ENCODE results near the gene PLD5. TPM values are rescaled to one million over a fixed set of nuclear protein-coding genes. Genes with fewer than 3 reads are reported as not detected.
A peak's percentile ranks its signal among the peaks of the same experiment; 100 is the strongest.
"Not testable (repeated sequence)": the region's sequence is repeated elsewhere in the genome, so short reads cannot be mapped to it uniquely, and the experiment has no call there.

The PLD5 gene
- total RNA-seq, 1 experiment from 2014 or later = 0.11 TPM

DNA sequence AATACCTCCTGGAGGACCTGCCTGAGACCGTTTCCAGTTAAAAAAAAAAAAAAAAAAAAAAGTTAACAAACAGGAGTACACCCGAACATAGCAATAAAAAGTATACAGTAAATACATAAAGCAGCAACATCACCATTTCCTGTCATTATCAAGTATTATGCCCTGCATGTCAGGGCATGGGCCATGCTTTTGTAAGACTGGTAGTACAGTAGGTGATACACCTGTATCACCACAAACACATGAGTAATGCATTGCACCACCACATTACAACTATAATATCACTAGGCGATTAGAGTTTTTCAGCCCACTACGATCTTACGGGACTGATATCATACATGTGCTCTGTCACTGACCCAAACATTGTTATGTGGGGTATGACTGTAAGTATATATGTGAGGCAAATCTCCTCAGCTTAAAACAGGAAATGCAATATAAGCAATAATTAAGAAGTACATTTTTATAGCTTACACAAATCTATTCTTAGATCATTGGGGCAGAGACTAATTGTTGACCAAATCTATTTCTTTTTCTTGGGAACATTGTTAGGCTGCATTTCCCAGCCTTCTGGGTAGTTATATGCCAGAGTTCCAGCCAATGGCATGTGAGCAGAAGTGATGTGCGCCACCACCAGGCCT, 98.1 kb downstream of the PLD5 start:
- no peak for DNase-seq (ENCODE audit: low read depth)

- DNase-seq (ENCODE audit: low read depth) = peak; percentile 57
These were observed 99.3 kb downstream of the PLD5 start for GRCh38 chr1:242425232-242425631.

GRCh38 chr1:242416657-242417056, 107.8 kb downstream of the PLD5 start:
- no peak for DNase-seq (ENCODE audit: low read depth)

DNA sequence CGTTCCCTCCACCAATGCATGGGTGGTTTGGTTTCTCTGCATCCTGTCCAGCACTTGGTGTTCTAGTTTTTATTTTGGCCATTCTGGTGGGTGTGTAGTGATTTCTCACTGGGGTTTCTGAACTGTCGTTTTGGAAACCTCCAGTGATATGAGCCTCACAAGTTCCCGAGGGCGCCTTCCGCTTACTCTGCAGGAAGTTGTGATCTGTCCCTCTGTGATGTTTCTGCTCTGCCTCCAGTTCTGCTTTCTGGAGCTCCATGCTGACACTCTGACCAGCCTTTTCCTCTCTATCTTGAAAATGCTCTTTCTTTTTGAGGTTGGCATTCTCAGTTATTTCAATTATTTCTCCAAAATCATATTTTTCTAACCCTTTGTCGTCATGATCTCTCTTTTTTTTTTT, 111.6 kb downstream of the PLD5 start:
- DNase-seq (ENCODE audit: low read depth) = no peak

DNA sequence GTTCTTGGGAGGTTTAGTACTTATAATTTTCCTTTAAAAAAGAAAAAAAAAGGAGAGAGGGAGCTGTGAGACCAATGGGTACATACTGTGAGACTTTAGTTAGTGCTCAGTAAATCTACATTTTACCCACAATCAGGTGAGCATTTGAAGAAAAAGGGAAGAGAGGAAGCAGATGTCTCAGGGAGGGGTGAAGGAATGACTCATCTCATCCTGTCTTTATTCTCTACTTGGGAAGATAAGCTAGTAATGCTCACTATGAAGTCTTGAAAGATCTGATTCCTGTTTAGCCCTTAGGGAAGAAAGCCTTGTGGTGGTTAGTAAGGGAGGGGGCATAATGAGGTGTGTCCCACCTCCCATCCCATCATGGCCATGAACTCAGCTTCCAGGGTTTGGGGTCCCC, 112.6 kb downstream of the PLD5 start:
- no peak for DNase-seq (ENCODE audit: low read depth)

DNA sequence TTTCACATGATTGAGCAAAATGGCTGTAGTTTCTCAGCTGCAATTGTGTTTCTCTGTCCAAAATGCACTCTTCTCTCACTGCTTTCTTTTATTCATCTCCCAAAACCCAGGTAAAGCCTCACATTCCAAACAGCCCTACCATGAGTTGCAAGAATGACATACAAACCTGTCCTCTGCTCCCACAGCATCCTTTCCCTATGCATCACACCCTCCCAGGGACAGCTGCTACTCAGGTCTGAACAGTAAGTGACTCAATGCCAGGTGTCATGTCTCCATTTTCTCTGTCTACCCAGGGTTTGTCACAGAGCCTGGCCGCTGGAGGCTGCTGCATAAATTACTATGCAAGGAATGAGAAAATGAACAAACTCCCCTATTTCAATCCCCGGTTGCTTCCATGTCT, 118.5 kb downstream of the PLD5 start:
- DNase-seq (ENCODE audit: low read depth) = no peak

GRCh38 chr1:242404296-242404695, 120.2 kb downstream of the PLD5 start:
- DNase-seq (ENCODE audit: low read depth) = no peak

DNA sequence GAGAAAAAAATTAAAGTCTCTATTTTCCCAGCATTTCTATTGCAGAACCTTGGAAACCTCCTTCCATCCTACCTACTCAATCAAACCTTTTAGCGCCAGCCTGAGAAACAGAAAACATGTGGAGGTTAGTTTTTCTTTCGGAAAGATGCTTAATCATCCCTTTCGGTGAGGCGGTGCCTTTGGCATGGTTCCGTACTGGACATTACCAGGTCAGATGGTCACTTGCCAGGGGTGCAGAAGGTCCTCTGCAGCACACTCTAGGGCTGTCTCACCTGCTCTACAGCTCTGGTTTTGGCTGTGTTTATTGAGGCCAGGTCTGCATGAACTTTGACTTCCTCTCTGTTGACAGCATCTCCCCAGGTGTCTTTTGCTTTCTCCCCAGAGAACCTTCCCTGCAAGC, 121.5 kb downstream of the PLD5 start:
- no peak for DNase-seq (ENCODE audit: low read depth)

- no peak for DNase-seq (ENCODE audit: low read depth)
These were observed 122.6 kb downstream of the PLD5 start for GRCh38 chr1:242401937-242402336.

DNA sequence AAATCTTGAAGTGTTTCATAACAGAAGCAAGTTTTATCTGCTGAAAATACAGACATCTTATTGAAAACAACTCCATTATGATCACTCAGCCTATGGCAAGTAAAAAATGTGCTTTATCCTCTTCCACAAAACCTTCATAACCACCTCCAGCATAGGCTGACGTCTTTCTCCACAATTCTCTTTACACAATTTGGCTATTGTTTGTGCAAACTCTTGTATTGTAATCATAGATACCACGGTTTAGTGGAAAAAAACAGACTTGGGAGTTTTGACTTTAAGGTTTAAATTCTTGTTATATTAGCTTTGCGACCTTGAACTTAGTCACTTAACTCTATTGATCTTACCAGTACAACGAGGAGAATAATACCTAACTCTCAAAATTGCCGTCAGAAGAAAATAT, 126.1 kb downstream of the PLD5 start:
- no peak for DNase-seq (ENCODE audit: low read depth)

DNA sequence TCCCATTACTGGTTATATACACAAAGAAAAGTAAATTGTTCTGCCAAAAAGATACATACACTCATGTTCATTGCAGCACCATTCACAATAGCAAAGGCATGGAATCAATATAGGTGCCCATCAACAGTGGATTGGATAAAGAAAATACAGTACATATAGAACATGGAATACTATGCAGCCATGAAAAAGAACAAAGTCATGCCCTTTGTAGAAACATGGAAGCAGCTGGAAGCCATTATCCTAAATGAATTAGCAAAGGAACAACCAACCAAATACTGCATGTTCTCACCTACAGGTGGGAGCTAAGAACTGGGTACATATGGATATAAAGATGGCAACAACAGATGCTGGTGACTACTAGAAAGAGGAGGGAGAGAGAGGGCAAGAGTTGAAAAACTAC, 132.6 kb downstream of the PLD5 start:
- no peak for DNase-seq (ENCODE audit: low read depth)

GRCh38 chr1:242376121-242376520, 148.4 kb downstream of the PLD5 start:
- peak; percentile 43 for DNase-seq (ENCODE audit: low read depth)

GRCh38 chr1:242350446-242350845, 174.1 kb downstream of the PLD5 start:
- not testable (repeated sequence) for DNase-seq (ENCODE audit: low read depth)

GRCh38 chr1:242349636-242350035, 174.9 kb downstream of the PLD5 start:
- DNase-seq (ENCODE audit: low read depth) = no peak

GRCh38 chr1:242330865-242331264, 193.6 kb downstream of the PLD5 start:
- DNase-seq (ENCODE audit: low read depth) = not testable (repeated sequence)

- DNase-seq (ENCODE audit: low read depth) = not testable (repeated sequence)
These were observed 197.1 kb downstream of the PLD5 start for GRCh38 chr1:242327381-242327780.

- DNase-seq (ENCODE audit: low read depth) = peak; percentile 46
These were observed 202.5 kb downstream of the PLD5 start for GRCh38 chr1:242321981-242322380.

- no peak for DNase-seq (ENCODE audit: low read depth)
These were observed 206.4 kb downstream of the PLD5 start for GRCh38 chr1:242318140-242318539.

DNA sequence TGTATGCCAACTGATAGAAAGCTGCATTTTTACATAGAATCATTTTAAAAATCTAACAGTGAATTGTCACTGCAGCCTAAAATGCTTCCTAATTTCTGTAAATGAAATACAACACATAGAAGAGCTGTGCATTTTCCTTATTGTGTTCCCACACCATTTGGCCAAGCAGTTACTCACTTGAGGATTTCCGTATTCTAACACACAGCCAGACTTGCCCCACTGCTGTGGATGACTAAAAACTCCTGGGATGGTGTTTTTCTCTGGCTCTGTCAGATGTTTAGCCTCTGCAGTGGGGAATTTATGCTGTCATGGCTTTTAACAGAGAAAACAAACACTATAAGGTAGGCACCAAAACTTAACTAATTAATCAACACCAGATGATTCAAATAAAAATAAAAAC, 209.6 kb downstream of the PLD5 start:
- not testable (repeated sequence) for DNase-seq (ENCODE audit: low read depth)

GRCh38 chr1:242314085-242314649, 210.3 kb downstream of the PLD5 start:
- not testable (repeated sequence) for DNase-seq (ENCODE audit: low read depth)

GRCh38 chr1:242308681-242309080, 215.8 kb downstream of the PLD5 start:
- not testable (repeated sequence) for DNase-seq (ENCODE audit: low read depth)

DNA sequence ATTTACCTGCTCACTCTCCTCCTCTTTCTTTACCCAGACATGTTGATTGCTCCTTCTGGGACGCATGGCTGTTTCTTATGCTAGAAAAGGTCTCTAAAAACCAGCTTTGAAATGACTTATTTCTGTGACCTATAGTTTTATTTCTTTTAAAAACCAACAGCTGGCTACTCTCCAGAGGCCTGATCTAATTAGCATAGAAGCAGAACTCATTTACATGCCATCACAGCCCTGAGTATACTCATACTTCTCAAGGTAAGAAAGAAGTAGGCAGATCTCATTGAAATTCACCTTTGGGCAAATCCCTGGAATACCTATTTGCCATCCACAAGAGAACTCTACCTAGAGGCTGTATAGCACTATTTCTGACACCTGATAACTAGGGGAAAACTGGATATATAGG, 230.7 kb downstream of the PLD5 start:
- DNase-seq (ENCODE audit: low read depth) = not testable (repeated sequence)

DNA sequence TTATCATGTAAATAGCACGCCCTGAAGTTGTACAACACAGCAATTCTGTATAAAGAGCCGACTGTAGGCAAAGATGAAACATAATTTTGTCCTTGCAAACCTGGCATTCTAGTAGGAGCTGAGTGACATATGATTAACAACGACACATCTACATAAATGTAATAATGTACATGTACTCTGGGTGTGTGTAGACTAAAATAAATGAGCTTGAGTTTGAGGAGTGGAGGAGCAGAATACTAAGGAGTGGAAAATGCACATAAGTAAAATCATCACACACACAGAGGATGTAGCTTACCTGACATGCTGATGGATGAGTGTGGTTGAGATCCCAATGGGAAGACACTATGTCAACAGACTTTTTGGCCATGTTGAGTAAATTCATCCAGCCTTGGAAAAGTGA, 236.4 kb downstream of the PLD5 start:
- DNase-seq (ENCODE audit: low read depth) = not testable (repeated sequence)

Data from Daoy (cell line).